Keratinocyte (primary cell): ENCODE data around the gene RALGPS1. TPM values are rescaled to one million over a fixed set of nuclear protein-coding genes. Genes with fewer than 3 reads are reported as not detected.

ENCODE experiments used
- DNase-seq: peaks from one replicate; pipeline ENCODE4 v3.0.0-alpha.2; 2011; ENCODE audit warnings: low read depth, missing footprints, low spot score
- FAIRE-seq: peaks from 2 replicates; lab custom pipeline; 2011; peaks lifted over from hg19 to GRCh38; lab: Jason Lieb, UNC
- H2AFZ ChIP-seq: 2 replicates; pipeline ENCODE4 v1.6.0; 2012; ENCODE audit warnings: low read length, control low read depth, inconsistent platforms; ENCODE audit not compliant: control insufficient read depth
- H3K27ac ChIP-seq: 2 replicates; pipeline ENCODE4 v1.5.1; 2011; ENCODE audit warnings: low read length; ENCODE audit not compliant: control insufficient read depth, insufficient read depth
- H3K27me3 ChIP-seq: 3 replicates; pipeline ENCODE4 v1.6.0; 2011; ENCODE audit warnings: low read length; ENCODE audit not compliant: control insufficient read depth, insufficient read depth; ENCODE audit errors: extremely low read depth
- H3K36me3 ChIP-seq, 2 experiments: 2 replicates in 1 of 2; 3 replicates in 1 of 2; pipeline ENCODE4 v1.5.1; 2011; ENCODE audit warnings: low read length in 2 of 2, mild to moderate bottlenecking in 1 of 2; ENCODE audit not compliant: control insufficient read depth in 2 of 2, insufficient read depth in 2 of 2; ENCODE audit errors: extremely low read depth in 1 of 2
- H3K4me1 ChIP-seq: 3 replicates; pipeline ENCODE4 v1.5.1; 2011; ENCODE audit warnings: low read length; ENCODE audit not compliant: control insufficient read depth, insufficient read depth; ENCODE audit errors: extremely low read depth
- H3K4me2 ChIP-seq: 3 replicates; pipeline ENCODE4 v1.6.0; 2011; ENCODE audit warnings: low read depth, low read length; ENCODE audit not compliant: control insufficient read depth, insufficient read depth; ENCODE audit errors: extremely low read depth
- H3K4me3 ChIP-seq, 3 experiments: fragments of 200-600 bp in 1 of 3; sonication (generic) in 1 of 3; 2 replicates in 2 of 3; 3 replicates in 1 of 3; pipeline ENCODE4 v1.5.1; 2011 to 2016; ENCODE audit warnings: low read length in 3 of 3, mild to moderate bottlenecking in 3 of 3, control low read depth in 2 of 3, inconsistent platforms in 1 of 3, low read depth in 1 of 3, mixed read lengths in 1 of 3, mixed run types in 1 of 3, moderate library complexity in 1 of 3; ENCODE audit not compliant: control insufficient read depth in 2 of 3, insufficient read depth in 2 of 3; ENCODE audit errors: extremely low read depth in 1 of 3
- H3K79me2 ChIP-seq: 2 replicates; pipeline ENCODE4 v1.6.0; 2012; ENCODE audit warnings: low read length; ENCODE audit not compliant: control insufficient read depth, insufficient read depth
- H3K9ac ChIP-seq: 3 replicates; pipeline ENCODE4 v1.6.0; 2011; ENCODE audit warnings: low read length; ENCODE audit not compliant: control insufficient read depth, insufficient read depth; ENCODE audit errors: extremely low read depth
- H3K9me1 ChIP-seq: 3 replicates; pipeline ENCODE4 v1.6.0; 2011; ENCODE audit warnings: low read length; ENCODE audit not compliant: control insufficient read depth, insufficient read depth; ENCODE audit errors: extremely low read depth
- H3K9me3 ChIP-seq: 2 replicates; pipeline ENCODE4 v1.5.1; 2012; ENCODE audit warnings: low read depth, low read length; ENCODE audit not compliant: control insufficient read depth
- H4K20me1 ChIP-seq: 3 replicates; pipeline ENCODE4 v1.6.0; 2011; ENCODE audit warnings: low read length; ENCODE audit not compliant: control insufficient read depth, insufficient read depth; ENCODE audit errors: extremely low read depth
- EZH2 ChIP-seq: IDR thresholded peaks from one replicate; pipeline ENCODE4 v1.6.1; 2012; ENCODE audit warnings: inconsistent platforms, mild to moderate bottlenecking, low read length, moderate library complexity
- dilution Hi-C: fragments of 300-500 bp; cut with MboI; formaldehyde crosslinking; loops from one replicate; pipeline ENCODE4 v1.7.0; 2020; ENCODE audit warnings: low sequenced_read_pairs; ENCODE audit not compliant: extremely low pct_ligation_motif_present
- polyA plus RNA-seq, 5 experiments: library from polyadenylated mRNA; depleted of rRNA in 3 of 5; stranded (reverse) in 3 of 5; stranded (forward) in 1 of 5; unstranded in 1 of 5; fragments of >200 nt; gene quantifications; 1 replicate in 1 of 5; 2 replicates in 3 of 5; 3 replicates in 1 of 5; pipeline versions ENCODE4 v1.2.1 to v1.2.3, GENCODE V29; 2011 to 2012; ENCODE audit warnings: missing spikeins in 2 of 5, low read depth in 1 of 5, low replicate concordance in 1 of 5
- TF ChIP-seq, protein P1 (sequence below), 3 experiments: IDR thresholded peaks in 1 of 3; conservative IDR thresholded peaks in 1 of 3; optimal IDR thresholded peaks in 1 of 3; 2 replicates in 2 of 3; 3 replicates in 1 of 3; pipeline versions ENCODE3 to v1.5.1; 2011; ENCODE audit warnings: low read length in 3 of 3, mild to moderate bottlenecking in 3 of 3, moderate library complexity in 2 of 3, control low read depth in 1 of 3, inconsistent platforms in 1 of 3; ENCODE audit not compliant: insufficient read depth in 2 of 3; ENCODE audit errors: extremely low read depth in 1 of 3

The RALGPS1 gene
- polyA plus RNA-seq, 1 donor (not counting 4 experiments of a cell fraction or from before 2014, with no cell fraction given), result 0.56 TPM

DNA sequence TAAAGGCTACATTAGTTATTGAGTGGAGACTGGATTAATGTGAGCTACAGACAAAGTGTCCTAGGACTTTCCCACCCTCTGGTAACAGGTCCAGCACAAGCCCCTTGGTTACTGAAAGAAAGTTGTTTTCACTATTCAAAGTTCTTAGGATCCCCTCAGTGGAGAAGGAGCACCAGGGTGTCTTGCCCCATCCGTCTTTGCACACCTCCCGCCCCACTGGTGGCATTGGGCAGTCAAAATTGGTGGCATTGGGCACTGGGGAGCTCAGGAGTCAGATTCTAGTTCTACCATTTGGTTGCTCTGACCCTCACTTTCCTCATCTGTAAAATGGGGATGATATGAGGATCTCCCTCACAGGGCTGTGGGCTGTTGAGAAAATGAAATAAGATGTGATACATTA is 210.2 kb downstream of the RALGPS1 start:
- no peak overlapping the region for H3K9ac ChIP-seq
- H3K9me1 ChIP-seq, result no peaks in the 10 kb centered on the region
- H3K36me3 ChIP-seq, result no peaks in the 10 kb centered on the region
- no peak overlapping the region for H2AFZ ChIP-seq
- no peak overlapping the region for H3K4me2 ChIP-seq
- no peak for TF ChIP-seq EZH2
- TF ChIP-seq, protein P1, sequence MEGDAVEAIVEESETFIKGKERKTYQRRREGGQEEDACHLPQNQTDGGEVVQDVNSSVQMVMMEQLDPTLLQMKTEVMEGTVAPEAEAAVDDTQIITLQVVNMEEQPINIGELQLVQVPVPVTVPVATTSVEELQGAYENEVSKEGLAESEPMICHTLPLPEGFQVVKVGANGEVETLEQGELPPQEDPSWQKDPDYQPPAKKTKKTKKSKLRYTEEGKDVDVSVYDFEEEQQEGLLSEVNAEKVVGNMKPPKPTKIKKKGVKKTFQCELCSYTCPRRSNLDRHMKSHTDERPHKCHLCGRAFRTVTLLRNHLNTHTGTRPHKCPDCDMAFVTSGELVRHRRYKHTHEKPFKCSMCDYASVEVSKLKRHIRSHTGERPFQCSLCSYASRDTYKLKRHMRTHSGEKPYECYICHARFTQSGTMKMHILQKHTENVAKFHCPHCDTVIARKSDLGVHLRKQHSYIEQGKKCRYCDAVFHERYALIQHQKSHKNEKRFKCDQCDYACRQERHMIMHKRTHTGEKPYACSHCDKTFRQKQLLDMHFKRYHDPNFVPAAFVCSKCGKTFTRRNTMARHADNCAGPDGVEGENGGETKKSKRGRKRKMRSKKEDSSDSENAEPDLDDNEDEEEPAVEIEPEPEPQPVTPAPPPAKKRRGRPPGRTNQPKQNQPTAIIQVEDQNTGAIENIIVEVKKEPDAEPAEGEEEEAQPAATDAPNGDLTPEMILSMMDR (optimal IDR thresholded peaks at IDR 0.05 in 1 of 3, IDR thresholded peaks at IDR 0.05 in 1 of 3, conservative IDR thresholded peaks at IDR 0.05 in 1 of 3; ENCODE audit: extremely low read depth in 1 of 3, insufficient read depth in 2 of 3, low read length in 3 of 3), result no peak
- no peak overlapping the region for H3K4me3 ChIP-seq
- DNase-seq (no peak), FAIRE-seq (no peak)
- peaks cover 33% of the 10 kb centered on the region for H3K4me1 ChIP-seq
- H3K27me3 ChIP-seq, result peaks cover 26% of the 10 kb centered on the region
- H3K79me2 ChIP-seq, result no peaks in the 10 kb centered on the region
- H3K27ac ChIP-seq, result no peak overlapping the region
- H3K9me3 ChIP-seq, result no peaks in the 10 kb centered on the region
- dilution Hi-C loops, result no loop called here
- no peaks in the 10 kb centered on the region for H4K20me1 ChIP-seq

DNA sequence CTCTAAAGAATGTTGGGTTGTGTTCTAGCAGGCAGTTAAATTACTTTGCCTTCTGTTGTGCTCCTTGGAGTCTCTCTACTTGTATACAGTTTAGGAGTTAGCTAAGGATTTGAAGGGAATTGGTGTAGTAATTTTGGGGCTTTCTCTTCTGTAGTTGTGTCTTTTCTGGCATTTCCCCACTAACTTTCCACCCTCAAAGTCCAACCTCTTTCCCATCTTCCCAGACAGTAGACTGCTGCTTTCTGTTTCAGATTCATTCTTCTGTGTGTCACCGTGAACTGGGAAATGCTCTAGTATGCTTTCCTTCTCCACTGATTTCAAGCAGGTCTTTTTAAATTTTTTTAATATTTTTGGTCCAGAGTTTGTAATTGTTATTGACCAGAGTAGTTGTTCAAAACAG is 212.4 kb downstream of the RALGPS1 start:
- no peak overlapping the region for H2AFZ ChIP-seq
- H3K27ac ChIP-seq, result no peak overlapping the region
- H3K79me2 ChIP-seq, result no peaks in the 10 kb centered on the region
- dilution Hi-C loops, result no loop called here
- DNase-seq, result no peak
- no peak overlapping the region for H3K4me2 ChIP-seq
- H3K9ac ChIP-seq, result no peak overlapping the region
- no peaks in the 10 kb centered on the region for H3K9me1 ChIP-seq
- H4K20me1 ChIP-seq, result no peaks in the 10 kb centered on the region
- no peak for FAIRE-seq
- peaks cover 44% of the 10 kb centered on the region for H3K4me1 ChIP-seq
- no peaks in the 10 kb centered on the region for H3K9me3 ChIP-seq
- H3K4me3 ChIP-seq, result no peak overlapping the region
- TF ChIP-seq, protein P1 (optimal IDR thresholded peaks at IDR 0.05 in 1 of 3, IDR thresholded peaks at IDR 0.05 in 1 of 3, conservative IDR thresholded peaks at IDR 0.05 in 1 of 3; ENCODE audit: extremely low read depth in 1 of 3, insufficient read depth in 2 of 3, low read length in 3 of 3), result no peak
- no peak for TF ChIP-seq EZH2
- peaks cover 19% of the 10 kb centered on the region for H3K27me3 ChIP-seq
- H3K36me3 ChIP-seq, result no peaks in the 10 kb centered on the region
